ENCODE results near the gene CNTNAP2.

- TF ChIP-seq CTCF (IDR thresholded peaks at IDR 0.05) = no peak
- TF ChIP-seq POLR2A (IDR thresholded peaks at IDR 0.05) = no peak
These were observed 990.1 kb downstream of the CNTNAP2 start for GRCh38 chr7:147106746-147107145.
